Aorta (tissue), 5 donors: Measurements from ENCODE around the gene ZBBX. TPM values are rescaled to one million over a fixed set of nuclear protein-coding genes. Genes with fewer than 3 reads are reported as not detected.

ENCODE experiments used
- ATAC-seq: fragments of 200-7000 bp; cut with Tn5 transposase; one replicate; pipeline ENCODE4 v1.9.1; 2022; ENCODE audit warnings: moderate library complexity; ENCODE audit not compliant: low FRiP score
- DNase-seq, 2 donors: peaks; one replicate each; pipeline ENCODE4 v3.0.0-alpha.2; 2020
- H3K27ac ChIP-seq, 2 donors: one replicate each; pipeline ENCODE4 v1.5.1; 2013; ENCODE audit warnings: low read length in 2 of 2, mild to moderate bottlenecking in 2 of 2, moderate library complexity in 2 of 2, control low read depth in 1 of 2, inconsistent platforms in 1 of 2, low read depth in 1 of 2
- H3K27me3 ChIP-seq, 2 donors: one replicate each; pipeline ENCODE4 v1.6.1; 2013; ENCODE audit warnings: control low read depth in 1 of 2, low read length in 1 of 2, mild to moderate bottlenecking in 1 of 2, moderate library complexity in 1 of 2; ENCODE audit not compliant: insufficient read depth in 2 of 2, control insufficient read depth in 1 of 2
- H3K36me3 ChIP-seq, 2 donors: one replicate each; pipeline ENCODE4 v1.6.1; 2013; ENCODE audit warnings: control low read depth in 1 of 2, low read length in 1 of 2, mild to moderate bottlenecking in 1 of 2; ENCODE audit not compliant: insufficient read depth in 2 of 2, control insufficient read depth in 1 of 2
- H3K4me1 ChIP-seq, 2 donors: one replicate each; pipeline ENCODE4 v1.6.1; 2013; ENCODE audit warnings: low read length in 2 of 2, control low read depth in 1 of 2, mild to moderate bottlenecking in 1 of 2, moderate library complexity in 1 of 2; ENCODE audit not compliant: insufficient read depth in 2 of 2, control insufficient read depth in 1 of 2
- H3K4me3 ChIP-seq, 2 donors: one replicate each; pipeline ENCODE4 v1.5.1; 2013; ENCODE audit warnings: low read length in 2 of 2, control low read depth in 1 of 2, mild to moderate bottlenecking in 1 of 2
- H3K9me3 ChIP-seq: one replicate; pipeline ENCODE4 v1.6.1; 2013; ENCODE audit warnings: mild to moderate bottlenecking, low read length; ENCODE audit not compliant: control insufficient read depth
- WGBS, 2 donors: extraction: QIAGEN DNeasy Blood & Tissue Kit; methylation state at CpG; one replicate each; pipeline ENCODE4 v1.1.7; 2013; 5-methylcytosine and 5-hydroxymethylcytosine counted together
- intact Hi-C, 2 donors: fragments of 100-400 bp; cut with DNase I; formaldehyde crosslinking; loops; one replicate each; pipeline versions ENCODE4 v1.14.2 to v1.15.0; 2022
- polyA plus RNA-seq, 2 donors: library from polyadenylated mRNA; stranded (reverse); fragments of 200-250 nt; gene quantifications; one replicate each; pipeline ENCODE4 v1.2.3, GENCODE V29; 2013
- total RNA-seq, 2 donors: library from RNA; stranded (reverse); fragmentation: NEBNext Ultra II Directional; extraction: Animal tissue kit (Norgen Biotek cat#: 25700); gene quantifications; one replicate each; pipeline ENCODE4 v1.2.1, GENCODE V29; 2021
- donor health status: healthy with polysubstance abuse.
- donor health status: Bipolar disorder and iron deficiency.
- donor health status: DM: no; HTN: no; CAD: no.
- donor health status: DM: no; HTN: no; CAD: no.
- donor health status: DM: yes; HTN: yes; CAD: no.

ZBBX gene
- total and polyA plus RNA-seq, 4 donors, result not detected

- H3K9me3 ChIP-seq, result no peaks in the 10 kb centered on the region
- no peaks in the 10 kb centered on the region for H3K36me3 ChIP-seq
- H3K4me3 ChIP-seq, result no peak overlapping the region
- H3K4me1 ChIP-seq, result no peaks in the 10 kb centered on the region
- DNase-seq (no peak), ATAC-seq (no peak)
- 56 to 66% methylated on average over 2 of the region's 2 CpGs for WGBS, 2 donors
- intact Hi-C loops, result no loop called here
- no peaks in the 10 kb centered on the region for H3K27me3 ChIP-seq
- no peak overlapping the region for H3K27ac ChIP-seq
Observed at GRCh38 chr3:167323572-167323971, 56.5 kb downstream of the ZBBX start.

- WGBS, 2 donors, result 68 to 75% methylated on average over 2 of the region's 2 CpGs
- Histone ChIP-seq H3K27ac (no peak overlapping the region), H3K9me3 (no peaks in the 10 kb centered on the region), H3K4me1 (no peaks in the 10 kb centered on the region), H3K4me3 (no peak overlapping the region), H3K36me3 (no peaks in the 10 kb centered on the region), H3K27me3 (no peaks in the 10 kb centered on the region)
- DNase-seq, result no peak
- intact Hi-C loops, result no loop called here
- no peak for ATAC-seq
Observed at GRCh38 chr3:167318996-167319615, 61.0 kb downstream of the ZBBX start.

GRCh38 chr3:167318306-167318705 is 61.8 kb downstream of the ZBBX start:
- no peaks in the 10 kb centered on the region for H3K9me3 ChIP-seq
- intact Hi-C loops, result no loop called here
- no peak overlapping the region for H3K4me3 ChIP-seq
- WGBS, 2 donors, result 74 to 84% methylated on average over 2 of the region's 2 CpGs
- no peak for DNase-seq
- H3K27ac ChIP-seq, result no peak overlapping the region
- no peaks in the 10 kb centered on the region for H3K4me1 ChIP-seq
- no peak for ATAC-seq
- H3K36me3 ChIP-seq, result no peaks in the 10 kb centered on the region
- no peaks in the 10 kb centered on the region for H3K27me3 ChIP-seq

- no peak for ATAC-seq
- no peaks in the 10 kb centered on the region for H3K27me3 ChIP-seq
- no peaks in the 10 kb centered on the region for H3K4me1 ChIP-seq
- H3K27ac ChIP-seq, result no peak overlapping the region
- 82 to 85% methylated on average over 1 of the region's 1 CpG for WGBS, 2 donors
- H3K36me3 ChIP-seq, result no peaks in the 10 kb centered on the region
- H3K9me3 ChIP-seq, result peaks cover 3% of the 10 kb centered on the region
- DNase-seq, result no peak
- no peak overlapping the region for H3K4me3 ChIP-seq
- intact Hi-C loops, result no loop called here
Observed at GRCh38 chr3:167306319-167306718, 73.8 kb downstream of the ZBBX start.

- Histone ChIP-seq H3K4me1 (no peaks in the 10 kb centered on the region), H3K36me3 (no peaks in the 10 kb centered on the region), H3K9me3 (peaks cover 3% of the 10 kb centered on the region), H3K4me3 (no peak overlapping the region), H3K27ac (no peak overlapping the region), H3K27me3 (no peaks in the 10 kb centered on the region)
- 0 to 17% methylated on average over 1 of the region's 1 CpG for WGBS, 2 donors
- ATAC-seq (no peak), DNase-seq (no peak)
- intact Hi-C loops, result no loop called here
Observed at GRCh38 chr3:167305340-167305890, 74.7 kb downstream of the ZBBX start.

GRCh38 chr3:167304077-167304476 is 76.0 kb downstream of the ZBBX start:
- Histone ChIP-seq H3K4me1 (no peaks in the 10 kb centered on the region), H3K9me3 (no peaks in the 10 kb centered on the region), H3K27ac (no peak overlapping the region), H3K36me3 (no peaks in the 10 kb centered on the region), H3K27me3 (no peaks in the 10 kb centered on the region), H3K4me3 (no peak overlapping the region)
- DNase-seq (no peak), ATAC-seq (no peak)
- intact Hi-C loops, result no loop called here
- 49 to 55% methylated on average over 3 of the region's 3 CpGs for WGBS, 2 donors

- Histone ChIP-seq H3K36me3 (no peaks in the 10 kb centered on the region), H3K4me3 (no peak overlapping the region), H3K27ac (no peak overlapping the region), H3K4me1 (no peaks in the 10 kb centered on the region), H3K9me3 (no peaks in the 10 kb centered on the region), H3K27me3 (no peaks in the 10 kb centered on the region)
- intact Hi-C loops, result no loop called here
- ATAC-seq, result no peak
- DNase-seq, result no peak
- 68 to 69% methylated on average over 2 of the region's 2 CpGs for WGBS, 2 donors
Observed at GRCh38 chr3:167302678-167303077, 77.4 kb downstream of the ZBBX start.

GRCh38 chr3:167300207-167300606 is 79.9 kb downstream of the ZBBX start:
- DNase-seq (no peak), ATAC-seq (no peak)
- H3K4me3 ChIP-seq, result no peak overlapping the region

GRCh38 chr3:167289435-167289834 is 90.7 kb downstream of the ZBBX start:
- intact Hi-C loops, result no loop called here
- WGBS, 2 donors, result 86 to 89% methylated on average over 8 of the region's 8 CpGs
- Histone ChIP-seq H3K27ac (no peak overlapping the region), H3K27me3 (no peaks in the 10 kb centered on the region), H3K4me1 (no peaks in the 10 kb centered on the region), H3K36me3 (no peaks in the 10 kb centered on the region), H3K9me3 (no peaks in the 10 kb centered on the region), H3K4me3 (no peak overlapping the region)
- no peak for DNase-seq
- no peak for ATAC-seq

More at GRCh38 chr3:167300207-167300606, 79.9 kb downstream of the ZBBX start:
- H3K36me3 ChIP-seq, result no peaks in the 10 kb centered on the region
- H3K27ac ChIP-seq, result no peak overlapping the region
- no peaks in the 10 kb centered on the region for H3K4me1 ChIP-seq
- no peaks in the 10 kb centered on the region for H3K9me3 ChIP-seq
- H3K27me3 ChIP-seq, result no peaks in the 10 kb centered on the region
- intact Hi-C loops, result no loop called here
